BE2C (cell line): ENCODE results near the gene SLC9A1.

ENCODE experiments used
- DNase-seq: peaks from one replicate; pipeline ENCODE4 v3.0.0-alpha.2; 2020
- H3K27me3 ChIP-seq: fragments of 250-450 bp; sonication (Bioruptor Pico); 2 replicates; pipeline ENCODE4 v1.5.1; 2020; ENCODE audit warnings: mild to moderate bottlenecking
- H3K36me3 ChIP-seq: fragments of 250-450 bp; sonication (Bioruptor Pico); 2 replicates; pipeline ENCODE4 v1.5.1; 2020; ENCODE audit warnings: mild to moderate bottlenecking
- H3K4me1 ChIP-seq: fragments of 250-450 bp; sonication (Bioruptor Pico); 2 replicates; pipeline ENCODE4 v1.5.1; 2020
- H3K4me3 ChIP-seq: 2 replicates; pipeline ENCODE4 v1.5.1; 2011; ENCODE audit warnings: low read depth, low read length
- H3K9me3 ChIP-seq: fragments of 250-450 bp; sonication (Bioruptor Pico); 2 replicates; pipeline ENCODE4 v1.5.1; 2020
- TF ChIP-seq, protein P1 (sequence below): IDR thresholded peaks from 2 replicates; pipeline ENCODE4 v1.5.1; 2012; ENCODE audit warnings: mild to moderate bottlenecking, low read depth, low read length

SLC9A1 gene

DNA sequence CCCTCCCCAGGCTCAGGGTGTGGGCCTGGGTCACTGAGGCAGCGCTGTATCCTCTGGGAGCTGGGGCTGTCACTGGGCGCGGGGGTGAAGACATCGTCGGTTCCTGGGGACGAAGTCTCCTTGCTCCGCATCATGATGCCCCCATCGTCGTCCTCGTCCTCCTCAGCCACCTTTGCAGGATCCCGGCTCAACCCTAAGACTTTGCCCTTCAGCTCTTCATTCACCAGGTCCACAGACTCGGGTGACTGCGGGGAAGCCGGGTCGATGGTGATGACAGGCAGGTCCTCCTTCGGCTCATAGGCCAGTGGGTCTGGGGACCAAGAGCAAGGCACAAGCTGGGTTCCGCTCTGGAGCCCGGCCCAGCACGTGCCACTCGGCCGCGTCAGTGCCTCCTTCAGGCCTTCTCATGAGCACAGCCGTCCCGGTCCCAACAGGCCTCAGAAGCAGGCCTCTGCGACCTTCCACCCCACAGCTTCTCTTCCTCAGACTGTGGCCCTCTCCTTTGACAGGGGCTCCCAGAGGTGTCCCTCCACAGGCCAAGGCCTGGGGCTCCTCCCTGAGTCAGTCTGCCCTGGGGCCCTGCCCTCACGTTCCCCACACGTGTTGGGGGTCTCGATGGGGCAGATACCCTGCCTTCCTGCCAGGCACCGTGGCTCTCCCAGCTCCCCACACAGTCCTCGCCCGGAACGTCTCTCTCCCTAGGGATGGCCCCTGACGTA lies 54.4 kb downstream of the SLC9A1 start:
- Histone ChIP-seq H3K27me3 (no peaks in the 10 kb centered on the region), H3K4me3 (no peak overlapping the region), H3K4me1 (peaks cover 20% of the 10 kb centered on the region), H3K36me3 (0 out of 2 replicates have a peak, but pooled peaks cover 2% of the 10 kb centered on the region), H3K9me3 (no peaks in the 10 kb centered on the region)
- DNase-seq = no peak
- TF ChIP-seq, protein P1, sequence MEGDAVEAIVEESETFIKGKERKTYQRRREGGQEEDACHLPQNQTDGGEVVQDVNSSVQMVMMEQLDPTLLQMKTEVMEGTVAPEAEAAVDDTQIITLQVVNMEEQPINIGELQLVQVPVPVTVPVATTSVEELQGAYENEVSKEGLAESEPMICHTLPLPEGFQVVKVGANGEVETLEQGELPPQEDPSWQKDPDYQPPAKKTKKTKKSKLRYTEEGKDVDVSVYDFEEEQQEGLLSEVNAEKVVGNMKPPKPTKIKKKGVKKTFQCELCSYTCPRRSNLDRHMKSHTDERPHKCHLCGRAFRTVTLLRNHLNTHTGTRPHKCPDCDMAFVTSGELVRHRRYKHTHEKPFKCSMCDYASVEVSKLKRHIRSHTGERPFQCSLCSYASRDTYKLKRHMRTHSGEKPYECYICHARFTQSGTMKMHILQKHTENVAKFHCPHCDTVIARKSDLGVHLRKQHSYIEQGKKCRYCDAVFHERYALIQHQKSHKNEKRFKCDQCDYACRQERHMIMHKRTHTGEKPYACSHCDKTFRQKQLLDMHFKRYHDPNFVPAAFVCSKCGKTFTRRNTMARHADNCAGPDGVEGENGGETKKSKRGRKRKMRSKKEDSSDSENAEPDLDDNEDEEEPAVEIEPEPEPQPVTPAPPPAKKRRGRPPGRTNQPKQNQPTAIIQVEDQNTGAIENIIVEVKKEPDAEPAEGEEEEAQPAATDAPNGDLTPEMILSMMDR = no peak

GRCh38 chr1:27099587-27100334 lies 55.2 kb downstream of the SLC9A1 start:
- Histone ChIP-seq H3K4me1 (peaks cover 20% of the 10 kb centered on the region), H3K36me3 (0 out of 2 replicates have a peak, but pooled peaks cover 2% of the 10 kb centered on the region), H3K9me3 (no peaks in the 10 kb centered on the region), H3K27me3 (no peaks in the 10 kb centered on the region), H3K4me3 (no peak overlapping the region)
- DNase-seq = peak; percentile 76
- TF ChIP-seq, protein P1 = no peak

DNA sequence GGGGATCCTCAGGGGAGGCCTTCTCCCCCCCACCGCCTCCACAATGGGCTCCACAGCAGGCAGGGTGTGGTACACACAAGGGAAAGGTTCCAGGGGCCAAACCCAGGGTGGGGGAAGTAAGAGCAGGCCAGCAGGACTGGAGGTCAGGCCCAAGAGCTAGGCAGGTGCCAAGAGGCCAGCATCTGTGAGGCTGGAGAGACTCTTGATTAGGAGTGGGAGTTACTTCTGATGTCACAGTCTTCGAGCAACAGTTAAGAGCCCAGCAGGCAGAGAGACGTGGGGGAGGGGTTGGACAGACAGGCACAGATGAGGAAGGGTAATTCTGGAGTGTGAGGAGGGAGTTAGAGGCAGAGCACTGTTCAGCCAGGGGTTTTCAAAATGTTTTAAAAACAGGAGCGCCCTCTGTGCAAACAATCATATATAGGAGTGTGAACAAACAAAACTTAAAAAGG lies 55.8 kb downstream of the SLC9A1 start:
- Histone ChIP-seq H3K27me3 (no peaks in the 10 kb centered on the region), H3K36me3 (0 out of 2 replicates have a peak, but pooled peaks cover 2% of the 10 kb centered on the region), H3K4me3 (no peak overlapping the region), H3K4me1 (peaks cover 20% of the 10 kb centered on the region), H3K9me3 (no peaks in the 10 kb centered on the region)
- TF ChIP-seq, protein P1 = no peak
- peak; percentile 56 for DNase-seq

- no peaks in the 10 kb centered on the region for H3K9me3 ChIP-seq
- no peak for DNase-seq
- H3K27me3 ChIP-seq = no peaks in the 10 kb centered on the region
- H3K4me3 ChIP-seq = no peak overlapping the region
- peaks cover 20% of the 10 kb centered on the region for H3K4me1 ChIP-seq
- TF ChIP-seq, protein P1 = no peak
- H3K36me3 ChIP-seq = 0 out of 2 replicates have a peak, but pooled peaks cover 2% of the 10 kb centered on the region
Observed at GRCh38 chr1:27098431-27099134, 56.3 kb downstream of the SLC9A1 start.

DNA sequence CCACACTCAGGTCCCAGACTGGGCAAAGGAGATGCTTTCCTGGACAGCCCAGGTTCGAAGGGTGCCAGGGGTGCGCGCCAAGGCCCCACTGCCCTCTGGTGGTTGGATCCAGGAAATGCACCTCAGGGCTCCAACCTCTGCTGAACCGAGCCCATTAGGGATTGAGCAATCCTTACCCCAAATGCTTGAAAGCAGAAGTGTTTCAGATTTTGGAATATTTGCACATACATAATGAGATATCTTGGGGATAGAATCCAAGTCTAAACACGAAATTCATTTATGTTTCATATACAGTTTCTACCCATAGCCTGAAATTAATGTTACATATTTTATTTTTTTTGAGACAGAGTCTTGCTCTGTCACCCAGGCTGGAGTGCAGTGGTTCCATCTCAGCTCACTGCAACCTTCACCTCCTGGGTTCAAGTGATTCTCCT lies 57.4 kb downstream of the SLC9A1 start:
- Histone ChIP-seq H3K36me3 (no peaks in the 10 kb centered on the region), H3K4me1 (peaks cover 18% of the 10 kb centered on the region), H3K27me3 (no peaks in the 10 kb centered on the region), H3K9me3 (no peaks in the 10 kb centered on the region), H3K4me3 (no peak overlapping the region)
- TF ChIP-seq, protein P1 = peak; percentile 76
- peak; percentile 63 for DNase-seq
